ENCODE results near the gene P2RY2. TPM values are rescaled to one million over a fixed set of nuclear protein-coding genes. Genes with fewer than 3 reads are reported as not detected.

Gene P2RY2
- total RNA-seq, 1 experiment from 2014 or later: 2.9 TPM

DNA sequence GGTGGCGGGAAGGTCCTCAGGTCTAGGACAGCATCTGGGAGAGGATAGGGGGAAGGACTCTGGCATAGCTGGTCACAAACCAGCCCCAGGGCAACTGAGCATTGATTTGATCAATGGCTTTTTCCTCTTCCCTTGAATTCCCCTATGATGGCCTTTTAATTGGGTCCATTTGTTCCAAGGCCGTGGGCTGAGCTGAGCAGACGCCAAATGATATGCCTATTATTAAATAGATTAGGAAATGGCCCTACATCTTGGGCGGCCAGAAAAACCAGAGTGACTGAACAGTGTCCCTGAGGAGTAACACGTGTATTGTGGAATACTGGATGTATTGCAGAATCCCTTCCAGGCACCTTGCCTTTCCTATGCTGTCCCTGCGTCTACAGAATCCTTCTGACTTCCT, 27.4 kb downstream of the P2RY2 start (continued):
- TF ChIP-seq, protein P1, sequence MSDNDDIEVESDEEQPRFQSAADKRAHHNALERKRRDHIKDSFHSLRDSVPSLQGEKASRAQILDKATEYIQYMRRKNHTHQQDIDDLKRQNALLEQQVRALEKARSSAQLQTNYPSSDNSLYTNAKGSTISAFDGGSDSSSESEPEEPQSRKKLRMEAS (IDR thresholded peaks at IDR 0.05): no peak

DNA sequence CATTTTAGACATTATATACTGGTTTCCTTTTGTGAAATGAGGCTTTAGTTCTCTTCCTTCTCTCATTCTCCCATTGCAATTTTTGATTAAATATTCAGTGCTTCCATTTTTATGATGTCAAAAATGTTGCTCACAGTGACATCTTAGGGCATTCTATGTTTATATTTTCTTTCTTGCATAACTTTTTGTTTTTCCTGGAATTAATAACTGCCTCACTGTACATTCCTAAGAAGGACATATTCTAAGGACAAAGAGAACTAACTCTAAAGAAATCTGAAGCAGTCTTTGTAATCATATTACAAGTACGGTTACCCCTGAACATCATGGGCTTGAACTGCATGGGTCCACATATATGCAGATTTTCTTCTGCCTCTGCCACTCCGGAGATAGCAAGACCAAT, 28.2 kb downstream of the P2RY2 start:
- no peaks in the 10 kb centered on the region for H3K36me3 ChIP-seq (ENCODE audit: control insufficient read depth in 1 of 2, insufficient read depth in 2 of 2, low read length in 2 of 2)
- no peaks in the 10 kb centered on the region for H3K9me3 ChIP-seq (ENCODE audit: control insufficient read depth in 1 of 2, insufficient read depth in 1 of 2, low read depth in 1 of 2, low read length in 2 of 2)
- DNase-seq (ENCODE audit: low read depth, low spot score) (no peak), ATAC-seq (no peak)
- no peak overlapping the region for H3K4me2 ChIP-seq (ENCODE audit: low read length)
- H3K27me3 ChIP-seq (ENCODE audit: insufficient read depth, low read length): no peaks in the 10 kb centered on the region
- POLR2A ChIA-PET: no interaction called here
- CTCF ChIA-PET: no interaction called here
- H2AFZ ChIP-seq (ENCODE audit: low read depth, low read length, poor library complexity, severe bottlenecking): no peak overlapping the region
- H3K27ac ChIP-seq (ENCODE audit: low read depth, low read length): no peak overlapping the region
- no peak overlapping the region for H3K4me3 ChIP-seq (replicated peaks in 1 of 2; ENCODE audit: low read depth in 1 of 2, low read length in 2 of 2)
- RAD21 ChIA-PET (ENCODE audit: low non-redundant PET in 1 of 2, low total read pairs in 2 of 2, uncharacterized antibody in 2 of 2, unreplicated experiment in 2 of 2): no interaction called here
- peaks cover 0 to 23% of the 10 kb centered on the region in 2 experiments; a peak in 2 of 4 replicates for H3K4me1 ChIP-seq (ENCODE audit: control insufficient read depth in 1 of 2, insufficient read depth in 2 of 2, low read length in 2 of 2)
- no peaks in the 10 kb centered on the region for H3K9me2 ChIP-seq (ENCODE audit: insufficient read depth)
- no TSS peak for BruUV-seq (replicated peaks)
- H4K20me1 ChIP-seq (ENCODE audit: insufficient read depth): no peaks in the 10 kb centered on the region
- no peaks in the 10 kb centered on the region for H3K79me2 ChIP-seq (ENCODE audit: insufficient read depth, low read length)
- no peak overlapping the region for H3K9ac ChIP-seq (ENCODE audit: low read length)
- intact Hi-C loops (cut with micrococcal nuclease): no loop called here
- TF ChIP-seq, protein P2, sequence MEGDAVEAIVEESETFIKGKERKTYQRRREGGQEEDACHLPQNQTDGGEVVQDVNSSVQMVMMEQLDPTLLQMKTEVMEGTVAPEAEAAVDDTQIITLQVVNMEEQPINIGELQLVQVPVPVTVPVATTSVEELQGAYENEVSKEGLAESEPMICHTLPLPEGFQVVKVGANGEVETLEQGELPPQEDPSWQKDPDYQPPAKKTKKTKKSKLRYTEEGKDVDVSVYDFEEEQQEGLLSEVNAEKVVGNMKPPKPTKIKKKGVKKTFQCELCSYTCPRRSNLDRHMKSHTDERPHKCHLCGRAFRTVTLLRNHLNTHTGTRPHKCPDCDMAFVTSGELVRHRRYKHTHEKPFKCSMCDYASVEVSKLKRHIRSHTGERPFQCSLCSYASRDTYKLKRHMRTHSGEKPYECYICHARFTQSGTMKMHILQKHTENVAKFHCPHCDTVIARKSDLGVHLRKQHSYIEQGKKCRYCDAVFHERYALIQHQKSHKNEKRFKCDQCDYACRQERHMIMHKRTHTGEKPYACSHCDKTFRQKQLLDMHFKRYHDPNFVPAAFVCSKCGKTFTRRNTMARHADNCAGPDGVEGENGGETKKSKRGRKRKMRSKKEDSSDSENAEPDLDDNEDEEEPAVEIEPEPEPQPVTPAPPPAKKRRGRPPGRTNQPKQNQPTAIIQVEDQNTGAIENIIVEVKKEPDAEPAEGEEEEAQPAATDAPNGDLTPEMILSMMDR (IDR thresholded peaks at IDR 0.05 in 2 of 3, conservative IDR thresholded peaks at IDR 0.05 in 1 of 3; ENCODE audit: borderline replicate concordance in 1 of 3, insufficient read depth in 1 of 3, low read depth in 2 of 3, low read length in 2 of 3): no peak
- TF ChIP-seq POLR2AphosphoS5 (IDR thresholded peaks at IDR 0.05; ENCODE audit: low read depth, low read length) (no peak), SP1 (IDR thresholded peaks at IDR 0.05; ENCODE audit: low read depth) (no peak), ZNF274 (IDR thresholded peaks at IDR 0.05; ENCODE audit: low read depth, low read length) (no peak), EZH2 (IDR thresholded peaks at IDR 0.05) (no peak), FOSL1 (IDR thresholded peaks at IDR 0.05; ENCODE audit: low read depth) (no peak), TCF7L2 (IDR thresholded peaks at IDR 0.05; ENCODE audit: borderline replicate concordance, extremely low read depth, insufficient read depth, insufficient read length) (no peak), YY1 (IDR thresholded peaks at IDR 0.05; ENCODE audit: extremely low read depth, insufficient replicate concordance, low read depth, low read length) (no peak), RAD21 (IDR thresholded peaks at IDR 0.05; ENCODE audit: low read depth) (no peak), SIN3A (IDR thresholded peaks at IDR 0.05; ENCODE audit: low read depth) (no peak), CBX3 (IDR thresholded peaks at IDR 0.05; ENCODE audit: low read depth) (no peak), POLR2A (IDR thresholded peaks at IDR 0.05; ENCODE audit: borderline replicate concordance, extremely low read depth, insufficient read depth, insufficient read length) (no peak), CEBPB (IDR thresholded peaks at IDR 0.05; ENCODE audit: low read depth) (no peak), ELF1 (IDR thresholded peaks at IDR 0.05; ENCODE audit: borderline replicate concordance, low read depth) (no peak), ZFX (IDR thresholded peaks at IDR 0.05) (no peak)
- TF ChIP-seq, protein P1 (IDR thresholded peaks at IDR 0.05): no peak
- TF ChIP-seq, protein P3, sequence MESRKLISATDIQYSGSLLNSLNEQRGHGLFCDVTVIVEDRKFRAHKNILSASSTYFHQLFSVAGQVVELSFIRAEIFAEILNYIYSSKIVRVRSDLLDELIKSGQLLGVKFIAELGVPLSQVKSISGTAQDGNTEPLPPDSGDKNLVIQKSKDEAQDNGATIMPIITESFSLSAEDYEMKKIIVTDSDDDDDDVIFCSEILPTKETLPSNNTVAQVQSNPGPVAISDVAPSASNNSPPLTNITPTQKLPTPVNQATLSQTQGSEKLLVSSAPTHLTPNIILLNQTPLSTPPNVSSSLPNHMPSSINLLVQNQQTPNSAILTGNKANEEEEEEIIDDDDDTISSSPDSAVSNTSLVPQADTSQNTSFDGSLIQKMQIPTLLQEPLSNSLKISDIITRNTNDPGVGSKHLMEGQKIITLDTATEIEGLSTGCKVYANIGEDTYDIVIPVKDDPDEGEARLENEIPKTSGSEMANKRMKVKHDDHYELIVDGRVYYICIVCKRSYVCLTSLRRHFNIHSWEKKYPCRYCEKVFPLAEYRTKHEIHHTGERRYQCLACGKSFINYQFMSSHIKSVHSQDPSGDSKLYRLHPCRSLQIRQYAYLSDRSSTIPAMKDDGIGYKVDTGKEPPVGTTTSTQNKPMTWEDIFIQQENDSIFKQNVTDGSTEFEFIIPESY (IDR thresholded peaks at IDR 0.05; ENCODE audit: extremely low read depth, insufficient replicate concordance, low read length): no peak
- TF ChIP-seq, protein P4, sequence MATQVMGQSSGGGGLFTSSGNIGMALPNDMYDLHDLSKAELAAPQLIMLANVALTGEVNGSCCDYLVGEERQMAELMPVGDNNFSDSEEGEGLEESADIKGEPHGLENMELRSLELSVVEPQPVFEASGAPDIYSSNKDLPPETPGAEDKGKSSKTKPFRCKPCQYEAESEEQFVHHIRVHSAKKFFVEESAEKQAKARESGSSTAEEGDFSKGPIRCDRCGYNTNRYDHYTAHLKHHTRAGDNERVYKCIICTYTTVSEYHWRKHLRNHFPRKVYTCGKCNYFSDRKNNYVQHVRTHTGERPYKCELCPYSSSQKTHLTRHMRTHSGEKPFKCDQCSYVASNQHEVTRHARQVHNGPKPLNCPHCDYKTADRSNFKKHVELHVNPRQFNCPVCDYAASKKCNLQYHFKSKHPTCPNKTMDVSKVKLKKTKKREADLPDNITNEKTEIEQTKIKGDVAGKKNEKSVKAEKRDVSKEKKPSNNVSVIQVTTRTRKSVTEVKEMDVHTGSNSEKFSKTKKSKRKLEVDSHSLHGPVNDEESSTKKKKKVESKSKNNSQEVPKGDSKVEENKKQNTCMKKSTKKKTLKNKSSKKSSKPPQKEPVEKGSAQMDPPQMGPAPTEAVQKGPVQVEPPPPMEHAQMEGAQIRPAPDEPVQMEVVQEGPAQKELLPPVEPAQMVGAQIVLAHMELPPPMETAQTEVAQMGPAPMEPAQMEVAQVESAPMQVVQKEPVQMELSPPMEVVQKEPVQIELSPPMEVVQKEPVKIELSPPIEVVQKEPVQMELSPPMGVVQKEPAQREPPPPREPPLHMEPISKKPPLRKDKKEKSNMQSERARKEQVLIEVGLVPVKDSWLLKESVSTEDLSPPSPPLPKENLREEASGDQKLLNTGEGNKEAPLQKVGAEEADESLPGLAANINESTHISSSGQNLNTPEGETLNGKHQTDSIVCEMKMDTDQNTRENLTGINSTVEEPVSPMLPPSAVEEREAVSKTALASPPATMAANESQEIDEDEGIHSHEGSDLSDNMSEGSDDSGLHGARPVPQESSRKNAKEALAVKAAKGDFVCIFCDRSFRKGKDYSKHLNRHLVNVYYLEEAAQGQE (IDR thresholded peaks at IDR 0.05; ENCODE audit: low read depth): no peak
- TF ChIP-seq, protein P5, sequence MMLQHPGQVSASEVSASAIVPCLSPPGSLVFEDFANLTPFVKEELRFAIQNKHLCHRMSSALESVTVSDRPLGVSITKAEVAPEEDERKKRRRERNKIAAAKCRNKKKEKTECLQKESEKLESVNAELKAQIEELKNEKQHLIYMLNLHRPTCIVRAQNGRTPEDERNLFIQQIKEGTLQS (IDR thresholded peaks at IDR 0.05): no peak

Data from HCT116 (cell line).